ENCODE measurements around the gene ZNF521.

GRCh38 chr18:25050605-25051004 is 301.4 kb downstream of the ZNF521 start:
- TF ChIP-seq CTCF (conservative IDR thresholded peaks at IDR 0.05; ENCODE audit: low read depth in 2 of 2) (no peak), POLR2AphosphoS5 (IDR thresholded peaks at IDR 0.05; ENCODE audit: low read depth) (no peak), EZH2phosphoT487 (IDR thresholded peaks at IDR 0.05; ENCODE audit: unreplicated experiment) (no peak), REST (IDR thresholded peaks at IDR 0.05; ENCODE audit: unreplicated experiment) (no peak), ZNF331 (CRISPR knock-in tag; IDR thresholded peaks at IDR 0.05; ENCODE audit: low read depth) (no peak), STAT1 (IDR thresholded peaks at IDR 0.05; ENCODE audit: unreplicated experiment) (no peak)

Data from GM23338 (cell line).